OCI-LY3 (cell line): Measurements from ENCODE around the gene FRK.
"Not testable (repeated sequence)": the region's sequence is repeated elsewhere in the genome, so short reads cannot be mapped to it uniquely, and the experiment has no call there.

ENCODE experiments used
- H2AFZ ChIP-seq: fragments of 200-600, 300-600 bp; shearing (Covaris generic); 2 replicates; pipeline ENCODE4 v1.6.0; 2014; ENCODE audit warnings: antibody characterized with exemption, low read depth, low read length
- H3K27ac ChIP-seq: fragments of 200-600, 300-600 bp; sonication (generic); 2 replicates; pipeline ENCODE4 v1.5.1; 2014; ENCODE audit warnings: mild to moderate bottlenecking, low read length, moderate library complexity, mixed read lengths
- H3K27me3 ChIP-seq: fragments of 200-600, 300-600 bp; sonication (generic); 2 replicates; pipeline ENCODE4 v1.6.1; 2014; ENCODE audit warnings: low read depth, low read length, mixed read lengths
- H3K36me3 ChIP-seq: fragments of 200-600, 300-600 bp; sonication (generic); replicated peaks from 2 replicates; pipeline ENCODE3; 2014; ENCODE audit warnings: low read depth, low read length, mixed read lengths
- H3K4me1 ChIP-seq: fragments of 300-600, 200-600 bp; sonication (generic); 2 replicates; pipeline ENCODE4 v1.6.1; 2014; ENCODE audit warnings: low read length, mixed read lengths
- H3K4me2 ChIP-seq: fragments of 200-600, 300-600 bp; sonication (generic); 2 replicates; pipeline ENCODE4 v1.6.1; 2014; ENCODE audit warnings: low read length, mixed read lengths
- H3K4me3 ChIP-seq: fragments of 300-600, 200-600 bp; sonication (generic); 2 replicates; pipeline ENCODE4 v1.5.1; 2014; ENCODE audit warnings: antibody characterized with exemption, mild to moderate bottlenecking, low read length, moderate library complexity
- H3K79me2 ChIP-seq: fragments of 300-600, 200-600 bp; shearing (Covaris generic); 2 replicates; pipeline ENCODE4 v1.6.1; 2014; ENCODE audit warnings: mild to moderate bottlenecking, low read length, mixed read lengths
- H3K9ac ChIP-seq: fragments of 300-600, 200-600 bp; shearing (Covaris generic); 2 replicates; pipeline ENCODE4 v1.6.0; 2014; ENCODE audit warnings: mild to moderate bottlenecking, low read length, moderate library complexity
- H3K9me3 ChIP-seq: fragments of 200-600, 300-600 bp; shearing (Covaris generic); 2 replicates; pipeline ENCODE4 v1.6.1; 2014; ENCODE audit warnings: low read length, mixed read lengths; ENCODE audit not compliant: insufficient read depth
- H4K20me1 ChIP-seq: fragments of 200-600, 300-600 bp; sonication (generic); 2 replicates; pipeline ENCODE4 v1.6.1; 2016; ENCODE audit warnings: low read length, mixed read lengths; ENCODE audit not compliant: insufficient read depth
- EZH2phosphoT487 ChIP-seq: fragments of 200-600 bp; shearing (Covaris generic); IDR thresholded peaks from 2 replicates; pipeline ENCODE4 v1.6.1; 2018; ENCODE audit warnings: antibody characterized with exemption, mixed run types, low read depth
- TF ChIP-seq, protein P1 (sequence below): fragments of 200-600, 300-600 bp; sonication (generic); IDR thresholded peaks from 2 replicates; pipeline ENCODE4 v1.5.1; 2014; ENCODE audit warnings: antibody characterized with exemption, low read length, low read depth

FRK gene

GRCh38 chr6:116100419-116101301 is 40.0 kb upstream of the FRK start, which contains the start of gene NT5DC1:
Gene NT5DC1, plus strand, starts transcription at chr6:116100853. Its CDS starts 78 bp downstream, at chr6:116100931.
- Histone ChIP-seq H3K36me3 (peaks cover 5% of the 10 kb centered on the region), H3K4me2 (peak within 1 kb of the TSS; percentile 90), H3K79me2 (peaks cover 39% of the 10 kb centered on the region), H3K9ac (peak within 1 kb of the TSS; percentile 77), H3K27ac (peak within 1 kb of the TSS; percentile 87), H3K27me3 (no peaks in the 10 kb centered on the region), H4K20me1 (peaks cover 3% of the 10 kb centered on the region; the same call in 1 of the 2 replicates), H3K4me3 (peak within 1 kb of the TSS; percentile 93), H2AFZ (peak within 1 kb of the TSS; percentile 85; the same call in 1 of the 2 replicates), H3K4me1 (peaks cover 25% of the 10 kb centered on the region), H3K9me3 (no peaks in the 10 kb centered on the region)
- TF ChIP-seq, protein P1, sequence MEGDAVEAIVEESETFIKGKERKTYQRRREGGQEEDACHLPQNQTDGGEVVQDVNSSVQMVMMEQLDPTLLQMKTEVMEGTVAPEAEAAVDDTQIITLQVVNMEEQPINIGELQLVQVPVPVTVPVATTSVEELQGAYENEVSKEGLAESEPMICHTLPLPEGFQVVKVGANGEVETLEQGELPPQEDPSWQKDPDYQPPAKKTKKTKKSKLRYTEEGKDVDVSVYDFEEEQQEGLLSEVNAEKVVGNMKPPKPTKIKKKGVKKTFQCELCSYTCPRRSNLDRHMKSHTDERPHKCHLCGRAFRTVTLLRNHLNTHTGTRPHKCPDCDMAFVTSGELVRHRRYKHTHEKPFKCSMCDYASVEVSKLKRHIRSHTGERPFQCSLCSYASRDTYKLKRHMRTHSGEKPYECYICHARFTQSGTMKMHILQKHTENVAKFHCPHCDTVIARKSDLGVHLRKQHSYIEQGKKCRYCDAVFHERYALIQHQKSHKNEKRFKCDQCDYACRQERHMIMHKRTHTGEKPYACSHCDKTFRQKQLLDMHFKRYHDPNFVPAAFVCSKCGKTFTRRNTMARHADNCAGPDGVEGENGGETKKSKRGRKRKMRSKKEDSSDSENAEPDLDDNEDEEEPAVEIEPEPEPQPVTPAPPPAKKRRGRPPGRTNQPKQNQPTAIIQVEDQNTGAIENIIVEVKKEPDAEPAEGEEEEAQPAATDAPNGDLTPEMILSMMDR: peak; percentile 21; the same call in 1 of the 2 replicates
- no peak for TF ChIP-seq EZH2phosphoT487

DNA sequence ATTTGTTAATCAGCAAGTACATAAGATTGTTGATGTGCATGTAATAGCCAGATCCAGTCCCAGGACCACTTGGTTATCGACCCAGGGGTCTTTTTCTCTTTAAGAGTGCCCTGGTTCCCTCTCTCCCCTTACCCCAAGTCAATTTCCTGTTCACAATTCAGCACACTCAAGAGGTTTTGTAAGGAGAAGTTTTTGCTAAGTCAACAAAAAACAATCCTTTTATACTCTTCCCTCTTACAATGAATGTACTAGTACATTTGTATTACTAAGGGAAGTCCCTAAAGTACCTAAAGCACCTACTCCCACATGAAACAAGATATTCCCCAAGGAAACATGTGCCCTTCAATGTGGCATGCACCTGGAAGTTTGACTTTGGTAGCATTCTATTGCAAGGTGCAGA is 38.3 kb upstream of the FRK start:
- Histone ChIP-seq H3K79me2 (peaks cover 29% of the 10 kb centered on the region), H4K20me1 (no peaks in the 10 kb centered on the region), H3K9ac (no peak overlapping the region), H3K4me2 (peak overlapping the region; percentile 90), H3K27ac (no peak overlapping the region), H3K4me1 (peaks cover 25% of the 10 kb centered on the region), H3K9me3 (no peaks in the 10 kb centered on the region), H3K4me3 (peak overlapping the region; percentile 93), H3K27me3 (no peaks in the 10 kb centered on the region), H2AFZ (no peak overlapping the region), H3K36me3 (peaks cover 5% of the 10 kb centered on the region)
- TF ChIP-seq, protein P1: no peak
- TF ChIP-seq EZH2phosphoT487: no peak

- Histone ChIP-seq H3K36me3 (peaks cover 3% of the 10 kb centered on the region), H2AFZ (no peak overlapping the region), H3K27me3 (no peaks in the 10 kb centered on the region), H3K4me2 (no peak overlapping the region), H3K4me1 (peaks cover 16% of the 10 kb centered on the region), H3K4me3 (no peak overlapping the region), H3K27ac (no peak overlapping the region), H3K79me2 (peaks cover 14% of the 10 kb centered on the region), H3K9ac (no peak overlapping the region), H3K9me3 (no peaks in the 10 kb centered on the region), H4K20me1 (no peaks in the 10 kb centered on the region)
- TF ChIP-seq EZH2phosphoT487: no peak
- TF ChIP-seq, protein P1: peak; percentile 30; the same call in 1 of the 2 replicates
These were observed 36.5 kb upstream of the FRK start for GRCh38 chr6:116096979-116097816.

GRCh38 chr6:116096048-116096759 is 35.5 kb upstream of the FRK start:
- H3K4me3 ChIP-seq, H2AFZ ChIP-seq, H3K27me3 ChIP-seq, H3K9me3 ChIP-seq, H3K27ac ChIP-seq, H3K4me2 ChIP-seq, H4K20me1 ChIP-seq, H3K9ac ChIP-seq, H3K79me2 ChIP-seq, H3K36me3 ChIP-seq: not testable (repeated sequence)
- H3K4me1 ChIP-seq: peaks cover 10% of the 10 kb centered on the region
